ENCODE measurements around the gene TMEM201. TPM values are rescaled to one million over a fixed set of nuclear protein-coding genes. Genes with fewer than 3 reads are reported as not detected.

Gene TMEM201
- total and polyA plus RNA-seq, 2 of the 13 experiments (the other 11 are each of a cell fraction or from before 2014, with no cell fraction given): 1.5 to 8.2 TPM

DNA sequence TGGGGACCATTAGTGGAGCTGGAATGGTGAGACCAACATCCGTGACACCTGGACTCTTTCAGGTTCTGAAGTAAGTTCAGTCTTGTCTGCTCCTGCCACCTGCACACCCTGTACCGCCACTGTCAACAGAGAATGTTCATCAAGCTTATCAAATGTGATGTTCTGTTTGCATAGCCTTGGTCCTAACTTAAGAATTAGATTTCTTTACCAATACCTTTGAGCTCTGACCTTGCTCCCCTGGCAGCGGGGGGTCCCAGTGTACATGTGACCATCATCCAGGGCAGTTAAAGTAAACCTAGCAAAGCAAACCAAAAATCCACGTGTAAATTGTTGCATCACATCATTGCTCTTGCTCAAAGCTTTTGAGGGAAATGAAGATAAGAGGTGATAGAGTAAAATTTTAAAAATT, 35.0 kb upstream of the TMEM201 start (continued):
- TF ChIP-seq, protein P1, sequence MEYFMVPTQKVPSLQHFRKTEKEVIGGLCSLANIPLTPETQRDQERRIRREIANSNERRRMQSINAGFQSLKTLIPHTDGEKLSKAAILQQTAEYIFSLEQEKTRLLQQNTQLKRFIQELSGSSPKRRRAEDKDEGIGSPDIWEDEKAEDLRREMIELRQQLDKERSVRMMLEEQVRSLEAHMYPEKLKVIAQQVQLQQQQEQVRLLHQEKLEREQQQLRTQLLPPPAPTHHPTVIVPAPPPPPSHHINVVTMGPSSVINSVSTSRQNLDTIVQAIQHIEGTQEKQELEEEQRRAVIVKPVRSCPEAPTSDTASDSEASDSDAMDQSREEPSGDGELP (IDR thresholded peaks at IDR 0.05; ENCODE audit: borderline replicate concordance, low read depth): peak; percentile 73; the same call in 1 of the 2 replicates
- TF ChIP-seq ZNF432 (CRISPR knock-in tag; IDR thresholded peaks at IDR 0.05; ENCODE audit: borderline replicate concordance): no peak
- peak; percentile 98 for TF ChIP-seq MED1 (CRISPR knock-in tag; IDR thresholded peaks at IDR 0.05)
- TF ChIP-seq ZBTB3 (CRISPR knock-in tag; IDR thresholded peaks at IDR 0.05; ENCODE audit: borderline replicate concordance, low read depth): peak; percentile 96
- TF ChIP-seq, protein P2, sequence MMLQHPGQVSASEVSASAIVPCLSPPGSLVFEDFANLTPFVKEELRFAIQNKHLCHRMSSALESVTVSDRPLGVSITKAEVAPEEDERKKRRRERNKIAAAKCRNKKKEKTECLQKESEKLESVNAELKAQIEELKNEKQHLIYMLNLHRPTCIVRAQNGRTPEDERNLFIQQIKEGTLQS (CRISPR knock-in tag; IDR thresholded peaks at IDR 0.05): peak; percentile 85
- TF ChIP-seq SRY (CRISPR knock-in tag; IDR thresholded peaks at IDR 0.05): no peak
- no peak for TF ChIP-seq ZNF20 (CRISPR knock-in tag; IDR thresholded peaks at IDR 0.05)
- TF ChIP-seq KDM3A (CRISPR knock-in tag; IDR thresholded peaks at IDR 0.05; ENCODE audit: low read depth): peak; percentile 59; the same call in 1 of the 2 replicates
- no peak for TF ChIP-seq ZFAT (CRISPR knock-in tag; conservative IDR thresholded peaks at IDR 0.05)
- TF ChIP-seq, protein P3, sequence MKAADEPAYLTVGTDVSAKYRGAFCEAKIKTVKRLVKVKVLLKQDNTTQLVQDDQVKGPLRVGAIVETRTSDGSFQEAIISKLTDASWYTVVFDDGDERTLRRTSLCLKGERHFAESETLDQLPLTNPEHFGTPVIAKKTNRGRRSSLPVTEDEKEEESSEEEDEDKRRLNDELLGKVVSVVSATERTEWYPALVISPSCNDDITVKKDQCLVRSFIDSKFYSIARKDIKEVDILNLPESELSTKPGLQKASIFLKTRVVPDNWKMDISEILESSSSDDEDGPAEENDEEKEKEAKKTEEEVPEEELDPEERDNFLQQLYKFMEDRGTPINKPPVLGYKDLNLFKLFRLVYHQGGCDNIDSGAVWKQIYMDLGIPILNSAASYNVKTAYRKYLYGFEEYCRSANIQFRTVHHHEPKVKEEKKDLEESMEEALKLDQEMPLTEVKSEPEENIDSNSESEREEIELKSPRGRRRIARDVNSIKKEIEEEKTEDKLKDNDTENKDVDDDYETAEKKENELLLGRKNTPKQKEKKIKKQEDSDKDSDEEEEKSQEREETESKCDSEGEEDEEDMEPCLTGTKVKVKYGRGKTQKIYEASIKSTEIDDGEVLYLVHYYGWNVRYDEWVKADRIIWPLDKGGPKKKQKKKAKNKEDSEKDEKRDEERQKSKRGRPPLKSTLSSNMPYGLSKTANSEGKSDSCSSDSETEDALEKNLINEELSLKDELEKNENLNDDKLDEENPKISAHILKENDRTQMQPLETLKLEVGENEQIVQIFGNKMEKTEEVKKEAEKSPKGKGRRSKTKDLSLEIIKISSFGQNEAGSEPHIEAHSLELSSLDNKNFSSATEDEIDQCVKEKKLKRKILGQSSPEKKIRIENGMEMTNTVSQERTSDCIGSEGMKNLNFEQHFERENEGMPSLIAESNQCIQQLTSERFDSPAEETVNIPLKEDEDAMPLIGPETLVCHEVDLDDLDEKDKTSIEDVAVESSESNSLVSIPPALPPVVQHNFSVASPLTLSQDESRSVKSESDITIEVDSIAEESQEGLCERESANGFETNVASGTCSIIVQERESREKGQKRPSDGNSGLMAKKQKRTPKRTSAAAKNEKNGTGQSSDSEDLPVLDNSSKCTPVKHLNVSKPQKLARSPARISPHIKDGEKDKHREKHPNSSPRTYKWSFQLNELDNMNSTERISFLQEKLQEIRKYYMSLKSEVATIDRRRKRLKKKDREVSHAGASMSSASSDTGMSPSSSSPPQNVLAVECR (CRISPR knock-in tag; IDR thresholded peaks at IDR 0.05; ENCODE audit: borderline replicate concordance): peak; percentile 75; the same call in 1 of the 2 replicates
- TF ChIP-seq, protein P4, sequence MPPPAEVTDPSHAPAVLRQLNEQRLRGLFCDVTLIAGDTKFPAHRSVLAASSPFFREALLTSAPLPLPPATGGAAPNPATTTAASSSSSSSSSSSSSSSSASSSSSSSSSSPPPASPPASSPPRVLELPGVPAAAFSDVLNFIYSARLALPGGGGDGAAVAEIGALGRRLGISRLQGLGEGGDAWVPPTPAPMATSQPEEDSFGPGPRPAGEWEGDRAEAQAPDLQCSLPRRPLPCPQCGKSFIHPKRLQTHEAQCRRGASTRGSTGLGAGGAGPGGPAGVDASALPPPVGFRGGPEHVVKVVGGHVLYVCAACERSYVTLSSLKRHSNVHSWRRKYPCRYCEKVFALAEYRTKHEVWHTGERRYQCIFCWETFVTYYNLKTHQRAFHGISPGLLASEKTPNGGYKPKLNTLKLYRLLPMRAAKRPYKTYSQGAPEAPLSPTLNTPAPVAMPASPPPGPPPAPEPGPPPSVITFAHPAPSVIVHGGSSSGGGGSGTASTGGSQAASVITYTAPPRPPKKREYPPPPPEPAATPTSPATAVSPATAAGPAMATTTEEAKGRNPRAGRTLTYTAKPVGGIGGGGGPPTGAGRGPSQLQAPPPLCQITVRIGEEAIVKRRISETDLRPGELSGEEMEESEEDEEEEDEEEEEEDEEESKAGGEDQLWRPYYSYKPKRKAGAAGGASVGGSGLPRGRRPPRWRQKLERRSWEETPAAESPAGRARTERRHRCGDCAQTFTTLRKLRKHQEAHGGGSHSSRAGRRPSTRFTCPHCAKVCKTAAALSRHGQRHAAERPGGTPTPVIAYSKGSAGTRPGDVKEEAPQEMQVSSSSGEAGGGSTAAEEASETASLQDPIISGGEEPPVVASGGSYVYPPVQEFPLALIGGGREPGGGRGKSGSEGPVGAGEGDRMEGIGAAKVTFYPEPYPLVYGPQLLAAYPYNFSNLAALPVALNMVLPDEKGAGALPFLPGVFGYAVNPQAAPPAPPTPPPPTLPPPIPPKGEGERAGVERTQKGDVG (CRISPR knock-in tag; IDR thresholded peaks at IDR 0.05; ENCODE audit: borderline replicate concordance): 0 out of 2 replicates have a peak, but pooled peaks have one; percentile 58
- TF ChIP-seq ARHGAP35 (CRISPR knock-in tag; IDR thresholded peaks at IDR 0.05; ENCODE audit: borderline replicate concordance): peak; percentile 55; the same call in 1 of the 2 replicates
- TF ChIP-seq SP140L (CRISPR knock-in tag; IDR thresholded peaks at IDR 0.05; ENCODE audit: borderline replicate concordance): 0 out of 2 replicates have a peak, but pooled peaks have one; percentile 41
- TF ChIP-seq ZSCAN25 (CRISPR knock-in tag; IDR thresholded peaks at IDR 0.05): peak; percentile 67; the same call in 1 of the 2 replicates
- TF ChIP-seq, protein P5, sequence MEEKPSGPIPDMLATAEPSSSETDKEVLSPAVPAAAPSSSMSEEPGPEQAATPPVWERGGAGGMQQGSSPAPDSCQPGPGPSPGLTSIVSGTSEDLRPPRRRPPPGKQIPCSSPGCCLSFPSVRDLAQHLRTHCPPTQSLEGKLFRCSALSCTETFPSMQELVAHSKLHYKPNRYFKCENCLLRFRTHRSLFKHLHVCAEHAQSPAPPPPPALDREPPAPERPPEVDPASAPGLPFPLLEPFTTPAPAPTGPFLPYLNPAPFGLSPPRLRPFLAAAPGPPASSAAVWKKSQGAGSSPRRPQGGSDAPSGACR (CRISPR knock-in tag; IDR thresholded peaks at IDR 0.05): 0 out of 2 replicates have a peak, but pooled peaks have one; percentile 39
- TF ChIP-seq ZNF672 (CRISPR knock-in tag; IDR thresholded peaks at IDR 0.05): peak; percentile 42; the same call in 1 of the 2 replicates
- TF ChIP-seq SPEN (CRISPR knock-in tag; IDR thresholded peaks at IDR 0.05; ENCODE audit: low read depth): peak; percentile 59; the same call in 1 of the 2 replicates
- TF ChIP-seq NCOA2 (CRISPR knock-in tag; IDR thresholded peaks at IDR 0.05): peak; percentile 99
- peak; percentile 90 for TF ChIP-seq TEAD3 (CRISPR knock-in tag; optimal IDR thresholded peaks at IDR 0.05; ENCODE audit: borderline replicate concordance)
- TF ChIP-seq KLF15 (CRISPR knock-in tag; IDR thresholded peaks at IDR 0.05; ENCODE audit: borderline replicate concordance): no peak
- TF ChIP-seq NFYC (CRISPR knock-in tag; IDR thresholded peaks at IDR 0.05): peak; percentile 45; the same call in 1 of the 2 replicates
